Mesothelial cell of epicardium (in vitro differentiated cells): ENCODE measurements around the gene PPP1R26. TPM values are rescaled to one million over a fixed set of nuclear protein-coding genes. Genes with fewer than 3 reads are reported as not detected.

Source experiments
- DNase-seq, 2 experiments: peaks; one replicate each; pipeline ENCODE4 v3.0.0; 2021; ENCODE audit warnings: low spot score in 2 of 2; ENCODE audit not compliant: unreplicated experiment in 2 of 2
- H3K27ac Mint-ChIP-seq: 2 replicates; pipeline ENCODE4 v1.8.0; 2021; ENCODE audit warnings: mixed read lengths
- H3K27me3 Mint-ChIP-seq: 2 replicates; pipeline ENCODE4 v1.8.0; 2021; ENCODE audit warnings: low read depth, mixed read lengths
- H3K36me3 Mint-ChIP-seq: 2 replicates; pipeline ENCODE4 v1.8.0; 2021; ENCODE audit warnings: mixed read lengths
- H3K4me1 Mint-ChIP-seq: 2 replicates; pipeline ENCODE4 v1.8.0; 2021; ENCODE audit warnings: mixed read lengths
- H3K4me3 Mint-ChIP-seq: 2 replicates; pipeline ENCODE4 v1.8.0; 2021; ENCODE audit warnings: mild to moderate bottlenecking, moderate library complexity, mixed read lengths
- H3K9me3 Mint-ChIP-seq: 2 replicates; pipeline ENCODE4 v1.8.0; 2021; ENCODE audit warnings: mixed read lengths
- total RNA-seq: library from RNA; stranded (reverse); gene quantifications from 3 replicates; pipeline ENCODE4 v1.2.1, GENCODE V29; 2021
- TF ChIP-seq, protein P1 (sequence below): fragments of 200-600 bp; sonication (generic); IDR thresholded peaks from one replicate; pipeline ENCODE4 v1.5.0; 2021; ENCODE audit warnings: antibody characterized with exemption; ENCODE audit not compliant: unreplicated experiment

Gene PPP1R26
- total RNA-seq, 1 donor from 2014 or later, result 27.9 TPM

DNA sequence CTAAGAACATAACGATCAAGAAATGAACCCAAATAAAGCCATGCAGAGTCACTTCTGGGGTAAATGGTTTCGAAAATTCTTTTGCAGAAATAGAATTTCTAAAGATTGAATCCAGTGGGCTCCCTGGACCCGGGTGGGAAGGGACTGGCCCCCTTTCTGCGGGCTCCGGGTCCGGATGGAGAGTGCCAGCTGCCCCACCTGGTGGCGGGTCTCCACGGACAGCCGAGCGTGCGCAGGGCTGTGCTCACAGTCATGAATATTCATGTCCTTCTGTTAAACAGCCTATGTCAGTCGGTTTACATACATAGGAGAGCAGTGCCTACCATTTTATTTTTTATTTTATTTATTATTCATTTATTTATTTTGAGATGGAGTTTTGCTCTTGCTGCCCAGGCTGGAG, 4.7 kb upstream of the PPP1R26 start:
- no peaks in the 10 kb centered on the region for H3K9me3 Mint-ChIP-seq
- no peak overlapping the region for H3K4me3 Mint-ChIP-seq
- TF ChIP-seq, protein P1, sequence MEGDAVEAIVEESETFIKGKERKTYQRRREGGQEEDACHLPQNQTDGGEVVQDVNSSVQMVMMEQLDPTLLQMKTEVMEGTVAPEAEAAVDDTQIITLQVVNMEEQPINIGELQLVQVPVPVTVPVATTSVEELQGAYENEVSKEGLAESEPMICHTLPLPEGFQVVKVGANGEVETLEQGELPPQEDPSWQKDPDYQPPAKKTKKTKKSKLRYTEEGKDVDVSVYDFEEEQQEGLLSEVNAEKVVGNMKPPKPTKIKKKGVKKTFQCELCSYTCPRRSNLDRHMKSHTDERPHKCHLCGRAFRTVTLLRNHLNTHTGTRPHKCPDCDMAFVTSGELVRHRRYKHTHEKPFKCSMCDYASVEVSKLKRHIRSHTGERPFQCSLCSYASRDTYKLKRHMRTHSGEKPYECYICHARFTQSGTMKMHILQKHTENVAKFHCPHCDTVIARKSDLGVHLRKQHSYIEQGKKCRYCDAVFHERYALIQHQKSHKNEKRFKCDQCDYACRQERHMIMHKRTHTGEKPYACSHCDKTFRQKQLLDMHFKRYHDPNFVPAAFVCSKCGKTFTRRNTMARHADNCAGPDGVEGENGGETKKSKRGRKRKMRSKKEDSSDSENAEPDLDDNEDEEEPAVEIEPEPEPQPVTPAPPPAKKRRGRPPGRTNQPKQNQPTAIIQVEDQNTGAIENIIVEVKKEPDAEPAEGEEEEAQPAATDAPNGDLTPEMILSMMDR, result peak; percentile 44
- peaks cover 12% of the 10 kb centered on the region for H3K4me1 Mint-ChIP-seq
- peak in 1 of 2 experiments; percentile 54 for DNase-seq
- no peak overlapping the region for H3K27ac Mint-ChIP-seq
- no peaks in the 10 kb centered on the region for H3K27me3 Mint-ChIP-seq
- no peaks in the 10 kb centered on the region for H3K36me3 Mint-ChIP-seq

DNA sequence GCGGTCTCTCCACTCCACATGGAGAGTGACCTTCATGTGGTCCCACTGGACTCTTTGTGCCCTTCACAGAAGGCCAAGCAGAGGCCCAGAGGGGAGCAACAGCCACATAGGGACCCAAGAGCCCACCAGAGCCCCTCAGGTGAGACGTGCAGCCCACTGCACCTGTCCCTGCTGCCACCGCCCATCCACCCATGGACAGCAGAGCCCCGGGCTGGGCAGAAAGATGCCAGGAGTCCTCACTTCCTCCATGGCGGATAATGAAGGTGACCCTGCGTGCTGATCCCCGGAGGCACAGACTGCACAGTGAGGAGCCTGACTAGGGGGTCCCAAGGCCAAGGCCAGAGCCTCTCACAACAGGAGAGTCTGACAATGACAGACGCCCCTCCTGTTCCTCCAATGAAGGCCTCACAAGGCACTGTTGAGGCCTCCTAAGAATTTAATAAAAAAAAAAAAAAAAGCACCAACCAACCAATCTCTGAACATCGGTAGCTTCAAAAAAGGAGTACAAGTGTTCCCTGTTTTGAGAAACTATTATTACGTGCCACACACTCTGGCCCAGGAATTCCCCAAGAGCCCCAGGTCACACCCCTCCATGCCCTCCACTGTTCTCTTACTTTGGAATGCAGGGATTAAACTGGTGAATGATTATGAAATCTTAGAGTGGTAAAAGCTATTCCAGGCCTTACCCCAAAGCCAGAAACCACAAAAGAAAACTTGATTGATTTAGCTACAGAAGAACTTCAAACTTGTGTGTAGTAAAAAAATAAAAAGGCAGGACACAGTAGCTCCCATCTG, 2.8 kb upstream of the PPP1R26 start:
- TF ChIP-seq, protein P1, result no peak
- no peak overlapping the region for H3K27ac Mint-ChIP-seq
- H3K4me1 Mint-ChIP-seq, result peaks cover 10% of the 10 kb centered on the region
- H3K4me3 Mint-ChIP-seq, result no peak overlapping the region
- H3K27me3 Mint-ChIP-seq, result no peaks in the 10 kb centered on the region
- DNase-seq, result no peak
- no peaks in the 10 kb centered on the region for H3K36me3 Mint-ChIP-seq
- H3K9me3 Mint-ChIP-seq, result no peaks in the 10 kb centered on the region

DNA sequence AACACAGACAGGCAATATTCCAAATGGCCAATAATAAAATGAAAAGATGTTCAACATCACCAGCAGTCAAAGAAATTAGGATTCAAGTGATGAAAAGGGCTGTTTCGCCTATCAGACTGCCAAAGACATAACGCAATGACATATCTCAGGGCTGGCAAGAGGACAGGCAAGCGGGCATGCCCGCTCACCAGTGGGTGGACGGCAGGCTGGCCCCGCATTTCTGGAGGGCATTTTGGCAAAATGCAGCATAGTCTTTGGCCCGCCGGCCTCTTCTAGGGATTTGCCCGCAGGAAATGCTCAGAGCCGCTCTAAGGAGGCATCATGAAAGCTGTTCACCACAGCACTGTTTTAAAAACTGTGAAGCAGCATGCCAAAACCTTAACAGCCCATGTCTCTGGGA, 1.4 kb upstream of the PPP1R26 start:
- H3K4me1 Mint-ChIP-seq, result peaks cover 10% of the 10 kb centered on the region
- H3K9me3 Mint-ChIP-seq, result no peaks in the 10 kb centered on the region
- H3K27me3 Mint-ChIP-seq, result no peaks in the 10 kb centered on the region
- DNase-seq, result no peak
- peak overlapping the region; percentile 88 for H3K27ac Mint-ChIP-seq
- peak overlapping the region; percentile 93 for H3K4me3 Mint-ChIP-seq
- TF ChIP-seq, protein P1, result no peak
- peaks cover 3% of the 10 kb centered on the region for H3K36me3 Mint-ChIP-seq

DNA sequence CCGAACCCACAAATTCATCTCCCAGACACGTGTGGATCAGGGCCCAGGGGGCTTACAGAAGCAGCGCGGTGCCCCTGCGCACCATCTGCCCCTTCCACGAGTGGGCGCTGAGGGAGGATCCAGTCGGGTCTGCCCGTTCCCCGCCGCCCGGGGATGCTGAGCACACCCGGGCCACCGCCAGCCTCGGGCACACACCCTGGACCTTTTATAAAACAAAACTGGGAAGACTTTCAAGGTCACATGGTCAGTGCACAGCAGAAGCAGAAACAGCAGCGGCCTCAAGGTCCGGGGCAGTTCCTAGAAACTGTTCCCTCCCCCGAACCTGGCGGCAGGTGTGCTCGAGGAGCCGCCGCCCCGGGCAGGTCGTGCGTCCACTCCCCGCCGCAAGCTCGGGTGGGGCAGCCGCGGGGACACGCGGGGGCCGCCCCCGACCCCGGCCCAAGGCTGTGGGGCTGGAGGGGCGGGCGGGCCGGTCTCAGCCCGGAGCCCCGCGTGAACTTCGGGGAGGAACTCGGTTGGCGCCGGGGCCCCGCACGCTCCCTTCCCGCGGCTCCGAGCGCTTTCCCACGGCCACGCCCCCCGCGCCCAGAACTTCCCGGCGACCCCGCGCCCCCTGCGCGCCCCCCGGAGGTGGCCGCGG, 633 bp upstream of the PPP1R26 start:
- TF ChIP-seq, protein P1, result no peak
- H3K4me1 Mint-ChIP-seq, result peaks cover 10% of the 10 kb centered on the region
- H3K9me3 Mint-ChIP-seq, result no peaks in the 10 kb centered on the region
- H3K36me3 Mint-ChIP-seq, result peaks cover 3% of the 10 kb centered on the region
- peak overlapping the region; percentile 93 for H3K4me3 Mint-ChIP-seq
- DNase-seq, result no peak
- H3K27ac Mint-ChIP-seq, result peak overlapping the region; percentile 88
- no peaks in the 10 kb centered on the region for H3K27me3 Mint-ChIP-seq

DNA sequence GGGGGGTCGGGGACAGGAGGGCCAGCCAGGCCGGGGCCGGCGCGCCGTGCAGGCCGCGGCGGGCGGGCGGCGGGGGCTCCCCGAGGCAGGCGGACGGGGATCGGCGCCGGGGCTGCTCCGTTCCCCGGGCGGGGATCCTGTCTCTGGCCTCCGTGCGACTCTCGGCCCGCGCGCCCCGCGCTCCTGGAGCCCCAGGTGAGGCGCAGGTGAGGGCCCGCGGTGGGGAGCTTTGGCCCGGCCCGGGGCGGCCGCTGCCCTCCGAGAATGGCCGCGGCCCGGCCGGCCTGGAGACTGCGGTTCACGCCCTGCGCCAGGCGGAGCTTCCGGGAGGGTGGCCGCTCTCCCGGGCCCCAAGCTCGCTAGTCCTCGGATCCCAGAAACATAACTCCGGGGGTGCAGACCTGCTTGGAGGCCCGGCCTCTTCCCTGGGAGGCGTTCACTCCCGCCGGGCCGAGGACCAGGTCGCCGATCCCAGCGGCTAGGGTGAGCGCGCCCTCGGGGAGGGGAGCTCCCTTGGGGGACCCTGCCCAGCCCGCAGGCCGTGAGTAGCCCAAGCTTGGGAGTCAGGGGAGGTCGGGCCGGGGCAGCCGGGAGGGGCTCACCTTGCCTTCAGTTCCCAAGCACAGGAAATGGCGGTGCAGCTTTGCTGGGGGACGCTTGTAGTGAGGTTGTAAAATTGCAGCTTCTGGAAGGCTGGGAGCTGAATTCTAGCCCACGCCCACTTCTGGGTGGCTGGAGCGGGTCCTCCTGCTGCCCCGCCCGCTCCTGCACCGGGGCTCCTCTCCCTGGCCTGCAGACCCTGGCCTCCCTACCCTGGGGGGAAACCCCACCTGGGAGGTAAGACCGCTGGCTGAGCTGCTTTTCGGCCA, 723 bp downstream of the PPP1R26 start:
- TF ChIP-seq, protein P1, result no peak
- DNase-seq, result peak in 1 of 2 experiments; percentile 58

More for the DNA sequence above, 723 bp downstream of the PPP1R26 start:
- Mint-ChIP-seq H3K4me1 (peaks cover 10% of the 10 kb centered on the region), H3K9me3 (no peaks in the 10 kb centered on the region), H3K27me3 (no peaks in the 10 kb centered on the region), H3K36me3 (peaks cover 10% of the 10 kb centered on the region), H3K4me3 (peak overlapping the region; percentile 68), H3K27ac (peak overlapping the region; percentile 34)
